KOPT-K1 (cell line): ENCODE measurements around the gene ABHD15.

Experiments used
- H3K27ac ChIP-seq: fragments of 200-600 bp; sonication (generic); 2 replicates; pipeline ENCODE4 v1.5.1; 2016; ENCODE audit warnings: antibody characterized with exemption, mild to moderate bottlenecking, low read depth, low read length; ENCODE audit not compliant: poor library complexity, severe bottlenecking
- H3K36me3 ChIP-seq: fragments of 200-600 bp; sonication (generic); 2 replicates; pipeline ENCODE4 v1.5.1; 2017; ENCODE audit warnings: antibody characterized with exemption, mild to moderate bottlenecking, low read length, moderate library complexity; ENCODE audit not compliant: insufficient read depth
- H3K9me3 ChIP-seq: fragments of 200-600 bp; sonication (generic); 2 replicates; pipeline ENCODE4 v1.5.1; 2017; ENCODE audit warnings: antibody characterized with exemption, low read length, mild to moderate bottlenecking; ENCODE audit not compliant: insufficient read depth, poor library complexity, severe bottlenecking

Gene ABHD15

DNA sequence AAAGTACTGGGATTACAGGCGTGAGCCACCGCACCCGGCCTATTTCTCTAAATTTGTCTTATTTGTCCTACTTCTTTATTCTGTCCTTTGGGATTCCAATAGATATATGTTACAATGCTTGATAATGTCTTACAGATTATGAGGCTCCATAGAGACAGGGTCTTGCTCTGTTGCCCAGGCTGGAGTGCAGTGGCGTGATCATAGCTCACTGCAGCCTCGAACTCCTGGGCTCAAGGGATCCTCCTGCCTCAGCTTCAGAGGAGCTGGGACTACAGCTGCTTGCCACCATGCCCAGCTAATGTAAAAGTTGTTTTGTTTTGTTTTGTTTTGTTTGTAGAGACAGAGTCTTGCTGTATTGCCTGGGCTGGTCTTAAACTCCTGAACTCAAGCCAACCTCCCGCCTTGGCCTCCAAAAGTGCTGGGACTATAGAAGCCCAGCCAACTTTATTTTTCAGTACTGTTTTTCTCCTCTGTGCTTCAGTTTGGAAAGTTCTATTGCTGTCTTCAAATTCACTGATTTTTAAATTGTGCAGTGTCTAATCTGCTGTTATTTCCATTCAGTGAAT is 36.4 kb upstream of the ABHD15 start:
- Histone ChIP-seq H3K27ac (no peak overlapping the region), H3K36me3 (no peaks in the 10 kb centered on the region), H3K9me3 (no peaks in the 10 kb centered on the region)

DNA sequence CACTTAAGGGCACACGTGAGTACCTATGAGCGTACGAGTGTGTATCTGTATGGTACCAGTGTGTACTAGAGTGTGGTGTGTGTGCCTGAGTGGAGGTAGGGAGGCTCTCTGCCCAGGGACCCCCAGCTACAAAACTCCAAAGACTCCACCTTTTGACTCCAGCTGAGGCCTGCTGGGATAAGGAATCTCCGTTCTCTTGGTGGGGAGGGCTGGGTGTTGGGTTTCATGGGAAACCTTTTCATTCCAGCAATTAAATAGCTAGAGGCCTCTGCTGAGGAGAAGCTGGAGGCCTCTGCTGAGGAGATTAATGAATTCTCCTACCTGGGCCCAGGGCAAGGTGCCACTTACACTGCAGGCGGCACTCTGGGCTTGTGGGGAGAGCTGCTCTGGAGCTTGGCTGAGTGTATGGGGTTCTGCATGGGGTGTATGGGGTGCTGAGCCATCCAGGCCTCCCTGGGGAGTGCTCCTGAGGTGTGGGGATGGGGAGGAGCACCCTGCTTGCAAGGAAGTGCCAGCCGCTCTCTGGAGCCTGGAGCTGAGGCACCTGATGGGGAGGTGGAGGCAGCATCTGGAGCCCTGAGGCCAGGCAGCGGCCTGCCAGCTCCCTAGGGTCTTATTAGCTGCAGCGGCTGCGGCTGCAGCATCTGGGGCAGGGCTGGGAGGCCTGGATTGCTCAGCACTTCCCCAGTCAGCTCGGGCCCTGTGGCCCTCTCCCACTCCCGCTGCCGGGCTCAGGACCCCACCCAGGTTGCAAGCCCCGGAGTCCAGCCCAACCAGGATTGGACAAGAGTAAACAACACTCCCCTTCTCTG is 30.7 kb upstream of the ABHD15 start:
- Histone ChIP-seq H3K36me3 (no peaks in the 10 kb centered on the region), H3K9me3 (no peaks in the 10 kb centered on the region), H3K27ac (no peak overlapping the region)

DNA sequence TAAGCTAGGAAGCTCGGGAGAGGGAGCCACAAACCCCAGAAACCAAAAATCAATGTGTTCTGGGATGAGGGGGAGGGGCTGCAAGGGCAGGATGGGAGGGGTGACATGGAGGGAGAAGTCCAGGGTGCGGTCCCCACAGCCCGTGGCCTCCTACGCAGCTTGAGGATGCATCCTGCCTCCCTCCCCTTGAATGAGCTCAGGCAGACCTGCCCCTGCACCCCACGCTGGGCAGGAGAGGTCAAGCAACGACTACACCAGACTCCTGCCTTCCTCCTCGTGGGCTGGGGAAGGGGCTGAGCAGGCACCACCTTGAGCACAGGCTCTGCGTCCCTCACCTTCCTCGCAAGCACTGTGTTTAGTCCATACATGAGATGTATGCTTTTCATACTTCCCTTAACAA is 30.0 kb upstream of the ABHD15 start:
- Histone ChIP-seq H3K36me3 (no peaks in the 10 kb centered on the region), H3K9me3 (no peaks in the 10 kb centered on the region), H3K27ac (no peak overlapping the region)

DNA sequence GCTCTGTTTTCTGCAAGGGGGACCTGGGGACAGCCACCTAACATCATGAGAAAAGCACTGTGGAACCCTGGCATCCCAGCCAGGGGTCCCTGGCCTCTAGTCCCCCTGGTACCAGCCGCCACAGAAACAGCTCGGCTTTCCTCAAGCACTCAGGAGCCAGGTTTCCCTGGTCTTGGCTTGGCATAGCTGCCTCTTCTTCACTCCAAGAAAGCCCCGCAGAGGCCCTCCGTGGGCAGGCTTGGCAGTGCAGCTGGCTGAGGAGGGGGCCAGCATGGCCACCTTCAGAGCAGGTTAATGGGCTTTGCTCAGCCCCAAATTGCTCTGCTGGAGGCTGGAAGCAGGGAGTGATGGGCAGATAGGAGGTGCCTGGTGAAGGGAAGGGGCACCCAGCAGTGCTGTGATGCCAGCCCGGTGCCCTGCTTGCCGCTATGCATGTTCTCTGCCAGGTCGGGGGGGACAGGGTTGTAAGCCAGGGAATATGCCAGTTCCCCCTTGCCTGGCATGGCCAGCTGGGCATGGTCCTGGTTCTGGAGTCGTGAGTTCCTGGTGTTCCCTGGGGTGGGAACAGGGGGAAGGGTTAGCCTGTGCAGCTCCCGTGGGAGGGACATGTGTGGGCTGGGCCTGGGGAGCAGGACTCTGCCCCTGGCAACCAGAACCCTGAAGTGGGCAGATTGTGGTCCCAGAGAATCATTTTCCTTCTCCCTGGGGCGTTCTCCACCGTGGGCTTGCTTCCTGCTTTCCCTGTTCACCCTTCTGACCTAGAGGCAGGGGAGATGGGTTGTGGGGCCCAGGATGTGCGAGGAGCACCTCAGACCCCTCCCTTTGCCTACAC is 29.3 kb upstream of the ABHD15 start:
- H3K27ac ChIP-seq: no peak overlapping the region
- no peaks in the 10 kb centered on the region for H3K36me3 ChIP-seq
- no peaks in the 10 kb centered on the region for H3K9me3 ChIP-seq

DNA sequence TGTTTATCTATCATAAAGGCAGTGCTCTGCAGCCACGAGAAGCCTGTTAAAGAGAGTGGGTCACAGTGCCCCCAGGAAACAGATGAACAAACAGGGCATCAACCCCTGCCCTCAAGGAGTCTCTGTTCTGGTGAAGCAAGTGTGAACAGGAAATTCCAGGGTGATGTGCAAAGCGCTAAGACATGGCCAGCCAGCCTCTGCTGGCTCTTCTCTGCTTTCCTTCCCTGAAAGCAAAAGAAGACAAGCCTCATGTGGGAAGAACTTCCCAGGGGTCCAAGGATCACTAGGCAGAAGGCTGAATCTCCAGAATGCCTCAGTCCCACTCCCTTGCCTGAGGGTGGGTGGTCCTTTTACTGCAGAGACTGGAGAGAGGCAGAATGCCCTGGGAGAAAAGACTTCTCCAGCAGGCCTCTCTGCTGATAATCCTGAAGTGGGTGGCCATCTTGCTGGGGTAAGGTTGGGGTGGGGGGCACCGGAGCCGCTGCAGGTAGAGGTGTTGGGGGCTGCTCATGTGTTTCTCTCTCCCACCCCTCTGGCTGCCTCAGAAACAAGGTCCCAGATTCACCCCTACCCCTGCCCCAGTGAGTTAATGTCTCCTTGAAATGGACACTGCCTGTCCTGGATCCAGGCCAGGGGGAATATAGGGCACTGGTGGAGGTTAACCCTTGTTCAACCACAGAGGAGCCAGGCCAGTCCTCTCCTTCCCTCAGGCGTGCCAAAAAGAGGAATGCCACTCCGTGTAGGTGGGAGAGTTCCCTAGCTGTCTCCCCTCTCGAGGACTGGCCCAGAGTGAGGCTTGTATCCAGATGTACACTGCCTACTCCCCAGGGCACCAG is 28.5 kb upstream of the ABHD15 start:
- H3K9me3 ChIP-seq: no peaks in the 10 kb centered on the region
- H3K27ac ChIP-seq: no peak overlapping the region
- H3K36me3 ChIP-seq: no peaks in the 10 kb centered on the region

DNA sequence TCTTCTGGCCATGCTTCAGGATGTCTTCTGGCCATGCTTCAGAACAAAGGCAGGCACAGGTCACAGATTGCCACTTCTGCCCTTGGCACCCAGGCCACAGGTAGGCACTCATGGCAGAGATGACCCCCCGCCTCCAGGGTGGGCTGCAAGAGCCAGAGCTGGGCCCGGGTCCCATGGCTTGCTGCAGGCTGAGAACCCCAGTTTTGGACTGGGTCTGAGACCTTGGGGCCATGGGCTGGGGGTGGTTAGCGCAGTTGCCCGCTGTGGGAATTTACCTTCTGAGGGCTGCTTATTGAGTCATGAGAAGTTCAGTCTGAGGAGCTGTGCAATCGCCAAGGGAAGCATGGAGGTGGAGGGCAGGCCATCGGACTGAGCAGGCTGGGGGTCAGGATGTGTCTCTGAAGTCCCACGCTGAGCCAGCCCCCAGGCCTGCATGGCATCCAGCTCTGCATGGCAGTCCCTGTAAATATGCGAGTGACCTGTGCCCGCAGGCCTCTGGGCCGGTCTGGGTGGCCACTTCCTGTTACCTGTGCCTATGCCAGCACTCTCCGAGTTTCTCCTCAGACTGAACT is 27.8 kb upstream of the ABHD15 start:
- H3K27ac ChIP-seq: no peak overlapping the region
- no peaks in the 10 kb centered on the region for H3K9me3 ChIP-seq
- H3K36me3 ChIP-seq: no peaks in the 10 kb centered on the region

DNA sequence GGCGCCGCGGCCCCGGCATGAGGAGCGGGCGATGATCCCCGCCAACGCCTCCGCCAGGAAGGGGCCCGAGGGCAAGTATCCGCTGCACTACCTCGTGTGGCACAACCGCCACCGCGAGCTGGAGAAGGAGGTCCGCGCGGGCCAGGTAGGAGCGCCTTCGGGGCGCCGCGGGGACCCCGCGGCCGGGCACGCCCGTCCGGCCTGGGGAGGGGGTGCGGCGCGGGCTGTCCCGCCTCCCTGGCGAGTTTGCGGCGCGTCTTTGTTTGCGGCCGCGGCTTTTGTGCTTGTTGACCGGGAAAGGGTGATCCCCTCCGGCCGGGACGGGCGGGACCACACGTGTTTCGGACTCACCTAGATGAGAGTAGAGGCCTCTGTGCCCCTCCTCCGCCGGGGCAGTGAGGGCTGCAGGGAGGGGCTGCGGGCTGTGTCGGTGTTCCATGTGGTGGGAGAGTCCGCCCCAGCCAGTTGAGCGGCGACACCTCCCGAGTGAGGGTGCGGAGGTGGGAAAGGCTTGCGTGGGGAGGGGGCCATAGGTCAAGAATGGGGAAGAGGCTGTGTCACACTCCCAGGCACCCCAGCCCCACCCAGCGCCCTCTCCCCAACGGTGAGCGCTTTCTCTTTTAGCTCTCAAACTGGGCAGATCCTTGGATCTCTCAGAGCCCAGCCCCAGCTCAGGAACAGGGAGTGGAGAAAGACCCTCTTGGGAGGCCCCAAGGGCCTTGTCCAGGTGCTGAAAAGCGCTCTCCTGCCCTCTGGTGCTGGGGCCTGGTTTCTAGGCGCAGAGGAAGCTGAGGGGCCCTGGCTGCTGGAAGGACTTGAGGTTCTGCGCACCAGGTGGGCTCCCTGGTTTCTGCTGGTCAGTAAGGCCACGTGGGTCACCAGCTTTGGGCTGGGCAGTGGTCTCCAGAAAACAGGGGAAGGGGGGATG is 27.0 kb upstream of the ABHD15 start:
- H3K36me3 ChIP-seq: no peaks in the 10 kb centered on the region
- peak overlapping the region; percentile 13 for H3K27ac ChIP-seq
- no peaks in the 10 kb centered on the region for H3K9me3 ChIP-seq

DNA sequence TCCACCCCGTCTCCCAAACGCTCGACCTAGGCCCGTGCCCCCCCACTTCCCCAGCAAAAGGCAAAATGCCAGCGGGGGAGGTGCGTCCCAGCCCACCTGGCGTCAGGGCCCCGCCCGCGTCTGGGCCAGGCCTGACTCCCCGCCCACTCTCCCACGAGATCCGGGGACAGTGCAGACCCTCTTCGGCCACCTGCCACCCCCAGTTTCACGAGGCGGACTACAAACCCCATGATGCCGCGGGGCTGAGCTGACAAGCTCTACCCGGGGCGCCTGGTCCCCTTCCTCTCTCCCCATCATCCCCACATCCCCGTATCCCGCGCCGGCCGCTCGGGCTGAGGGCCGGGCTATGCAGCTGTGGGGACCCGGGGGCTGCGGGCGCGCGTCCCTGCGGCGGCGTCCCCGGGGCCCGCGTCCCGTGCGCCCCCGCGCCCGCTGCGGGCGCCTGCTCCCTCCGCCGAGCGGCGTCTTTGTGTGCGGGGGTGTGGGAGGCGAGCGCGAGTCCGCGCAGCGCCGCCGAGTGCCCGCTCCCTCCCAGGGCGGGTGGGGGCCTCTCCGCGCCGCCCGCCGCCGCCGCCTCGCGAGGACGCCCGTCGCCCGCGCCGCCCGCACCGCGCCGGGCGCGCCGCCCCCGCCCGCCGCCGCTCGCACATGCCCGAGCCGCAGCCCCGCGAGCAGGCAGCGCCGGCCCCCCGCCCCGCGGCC is 26.2 kb upstream of the ABHD15 start, which contains the start of gene ANKRD13B:
Gene ANKRD13B, plus strand, starts transcription at position 283 of the 702 bp plus-strand sequence. CDS start 490 bp downstream, outside the sequence.
- Histone ChIP-seq H3K36me3 (no peaks in the 10 kb centered on the region), H3K27ac (peak within 1 kb of the TSS; percentile 23), H3K9me3 (no peaks in the 10 kb centered on the region)

DNA sequence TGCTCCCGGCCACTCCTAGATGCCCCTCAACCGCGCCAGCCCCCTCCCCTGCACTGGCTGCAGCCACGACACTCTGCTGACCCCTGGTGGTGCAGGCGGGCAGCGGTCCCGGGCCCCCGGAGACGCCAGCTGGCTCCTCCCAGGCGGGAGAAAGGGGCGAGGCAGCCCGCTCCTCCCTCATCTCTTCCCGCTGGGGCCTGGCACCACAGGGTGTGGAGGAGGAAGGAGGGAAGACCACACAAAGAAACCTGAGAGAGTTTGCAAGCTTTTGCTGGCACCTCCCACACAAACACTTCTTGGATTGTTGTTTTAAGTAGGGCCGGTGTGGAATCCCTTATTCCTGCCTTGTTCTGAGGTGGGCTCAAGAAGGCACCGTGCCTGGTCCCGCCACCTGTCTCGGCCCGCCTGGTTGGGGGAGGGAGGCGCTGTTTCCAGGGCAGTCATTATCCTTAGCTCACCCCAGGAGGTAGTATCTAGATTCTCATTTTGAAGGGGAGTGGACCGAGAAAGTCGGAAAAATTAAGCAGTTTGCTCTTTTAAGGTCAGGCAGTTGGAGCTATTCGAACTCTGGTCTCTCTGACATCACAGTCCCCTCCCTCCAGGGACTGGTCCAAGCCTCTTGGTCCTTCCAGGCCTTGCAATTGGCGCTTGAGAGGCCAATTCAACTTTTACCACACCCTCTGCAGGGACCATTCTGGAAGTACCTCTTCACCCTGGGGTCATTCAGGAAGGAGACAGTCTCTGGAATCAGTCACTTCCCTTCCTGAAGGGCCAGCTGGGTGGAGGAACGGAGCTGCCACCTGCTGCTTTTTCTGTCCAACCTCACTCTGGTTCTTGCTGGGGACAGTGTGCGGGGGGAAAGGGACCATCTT is 25.1 kb upstream of the ABHD15 start:
- H3K27ac ChIP-seq: peak overlapping the region; percentile 32
- H3K9me3 ChIP-seq: no peaks in the 10 kb centered on the region
- no peaks in the 10 kb centered on the region for H3K36me3 ChIP-seq

DNA sequence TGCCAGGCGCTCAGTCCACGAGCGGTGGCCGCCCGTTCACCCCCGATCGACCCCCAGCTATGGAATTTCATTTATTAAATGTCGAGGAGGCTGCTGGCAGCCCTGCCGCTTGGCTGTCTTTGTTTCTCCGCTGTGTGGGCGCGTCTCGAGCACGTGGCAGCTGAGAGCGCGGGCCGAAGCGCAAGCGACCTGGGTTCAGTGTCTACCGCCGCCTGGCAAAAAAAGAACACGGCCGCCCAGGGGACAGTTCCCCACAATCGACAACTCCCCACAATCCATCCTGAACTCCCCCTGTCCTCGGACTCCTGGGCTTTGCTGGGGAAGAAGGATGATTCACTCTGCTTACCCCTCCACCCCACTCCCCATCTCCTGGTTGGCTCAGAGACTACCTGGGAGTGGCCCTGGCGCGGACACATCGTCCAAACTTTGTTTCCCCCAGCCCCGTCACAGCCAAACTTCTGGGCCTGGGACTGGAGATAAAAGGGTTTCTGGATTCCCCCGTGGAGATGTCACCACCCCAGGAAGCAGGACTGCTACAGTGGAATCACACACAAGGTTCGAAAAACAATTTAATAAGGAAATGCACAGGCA is 24.4 kb upstream of the ABHD15 start:
- Histone ChIP-seq H3K9me3 (no peaks in the 10 kb centered on the region), H3K27ac (peak overlapping the region; percentile 32), H3K36me3 (no peaks in the 10 kb centered on the region)

DNA sequence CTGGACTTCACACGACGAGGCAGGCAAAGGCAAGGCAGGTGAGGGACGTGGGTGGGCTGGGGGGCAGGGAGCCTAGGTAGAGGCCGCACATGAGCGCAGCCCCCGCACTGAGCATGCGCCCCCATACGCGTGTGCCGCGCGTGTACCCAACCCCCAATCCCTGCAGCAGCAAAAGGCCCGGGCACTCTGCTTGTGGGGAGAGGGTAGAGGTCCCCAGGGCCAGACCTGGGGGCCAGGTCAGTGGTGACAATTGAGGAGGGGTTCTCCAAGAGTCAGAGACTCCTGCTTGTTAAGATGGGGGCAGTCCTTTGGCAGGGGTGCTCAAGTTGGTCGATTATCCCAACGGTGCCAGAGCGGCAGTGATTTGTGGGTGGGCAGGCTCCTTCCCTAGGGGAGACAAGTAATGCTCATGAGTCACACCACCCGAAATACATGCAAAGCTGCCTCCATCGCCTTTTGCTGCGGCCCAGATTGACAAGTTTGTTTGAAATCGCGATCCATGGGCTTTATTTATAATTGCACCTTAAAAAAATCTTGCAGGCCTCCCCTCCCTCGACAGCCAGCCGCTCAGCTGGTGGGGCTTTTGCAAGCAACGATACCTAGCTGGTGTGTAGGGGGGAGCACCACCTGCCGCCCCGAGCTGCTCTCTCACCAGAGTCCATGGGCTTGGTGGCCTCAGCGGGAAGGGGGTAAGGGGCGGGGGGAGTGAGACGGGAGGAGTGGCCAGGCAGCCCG is 23.7 kb upstream of the ABHD15 start:
- peak overlapping the region; percentile 93 for H3K27ac ChIP-seq
- H3K9me3 ChIP-seq: no peaks in the 10 kb centered on the region
- H3K36me3 ChIP-seq: no peaks in the 10 kb centered on the region
